HEK293 (cell line): ENCODE measurements around the gene HOXB7.

Experiments used
- EGR2 ChIP-seq: fragments of 450-650 bp; formaldehyde crosslinking; IDR thresholded peaks from 2 replicates; pipeline ENCODE4 v1.5.1; 2016; ENCODE audit warnings: low read depth, missing biosample characterization, missing genetic modification characterization
- FEZF1 ChIP-seq: fragments of 450-650 bp; formaldehyde crosslinking; IDR thresholded peaks from 2 replicates; pipeline ENCODE4 v1.5.1; 2016; ENCODE audit warnings: missing biosample characterization, missing genetic modification characterization
- SP2 ChIP-seq: fragments of 450-650 bp; formaldehyde crosslinking; IDR thresholded peaks from 2 replicates; pipeline ENCODE4 v1.5.1; 2016; ENCODE audit warnings: missing biosample characterization, missing genetic modification characterization
- TCF7L2 ChIP-seq: IDR thresholded peaks from 2 replicates; pipeline ENCODE4 v1.6.1; 2011; ENCODE audit warnings: low read depth, mild to moderate bottlenecking, inconsistent platforms, low read length, moderate library complexity, borderline replicate concordance
- ZBTB8A ChIP-seq: fragments of 450-650 bp; formaldehyde crosslinking; IDR thresholded peaks from 2 replicates; pipeline ENCODE4 v1.5.1; 2016; ENCODE audit warnings: missing biosample characterization, missing genetic modification characterization
- ZFP69B ChIP-seq: fragments of 450-650 bp; formaldehyde crosslinking; IDR thresholded peaks from 2 replicates; pipeline ENCODE4 v1.5.1; 2016; ENCODE audit warnings: missing biosample characterization, missing genetic modification characterization
- ZNF10 ChIP-seq: fragments of 450-650 bp; formaldehyde crosslinking; IDR thresholded peaks from 2 replicates; pipeline ENCODE4 v1.5.1; 2017; ENCODE audit warnings: missing biosample characterization, missing genetic modification characterization
- ZNF169 ChIP-seq: fragments of 450-650 bp; formaldehyde crosslinking; IDR thresholded peaks from 2 replicates; pipeline ENCODE4 v1.5.1; 2016; ENCODE audit warnings: missing biosample characterization, missing genetic modification characterization
- ZNF274 ChIP-seq, 2 experiments: fragments of 200-500 bp in 1 of 2; fragments of 450-650 bp in 1 of 2; sonication (Bioruptor generic) in 1 of 2; formaldehyde crosslinking in 1 of 2; IDR thresholded peaks; 2 replicates each; pipeline versions ENCODE4 v1.5.1 to v1.6.1; 2014 to 2016; ENCODE audit warnings: borderline replicate concordance in 1 of 2, inconsistent platforms in 1 of 2, low read length in 1 of 2, missing biosample characterization in 1 of 2, missing genetic modification characterization in 1 of 2
- ZNF398 ChIP-seq: fragments of 450-650 bp; formaldehyde crosslinking; IDR thresholded peaks from 2 replicates; pipeline ENCODE4 v1.5.1; 2017; ENCODE audit warnings: missing biosample characterization, missing genetic modification characterization
- ZNF521 ChIP-seq: fragments of 450-650 bp; formaldehyde crosslinking; IDR thresholded peaks from 2 replicates; pipeline ENCODE4 v1.5.1; 2017; ENCODE audit warnings: missing biosample characterization, mild to moderate bottlenecking, missing genetic modification characterization
- ZNF544 ChIP-seq: fragments of 450-650 bp; formaldehyde crosslinking; IDR thresholded peaks from 2 replicates; pipeline ENCODE4 v1.5.0; 2017; ENCODE audit warnings: missing biosample characterization, missing genetic modification characterization
- ZNF549 ChIP-seq: fragments of 450-650 bp; IDR thresholded peaks from 2 replicates; pipeline ENCODE4 v1.5.1; 2018; ENCODE audit warnings: missing biosample characterization, missing genetic modification characterization, mild to moderate bottlenecking, inconsistent platforms, moderate library complexity
- ZNF571 ChIP-seq: fragments of 450-650 bp; formaldehyde crosslinking; IDR thresholded peaks from 2 replicates; pipeline ENCODE4 v1.5.0; 2017; ENCODE audit warnings: missing biosample characterization, missing genetic modification characterization
- ZNF596 ChIP-seq: fragments of 450-650 bp; IDR thresholded peaks from 2 replicates; pipeline ENCODE4 v1.5.0; 2018; ENCODE audit warnings: missing biosample characterization, mild to moderate bottlenecking, missing genetic modification characterization, moderate library complexity
- ZNF610 ChIP-seq: fragments of 450-650 bp; formaldehyde crosslinking; IDR thresholded peaks from 2 replicates; pipeline ENCODE4 v1.5.1; 2016; ENCODE audit warnings: missing biosample characterization, missing genetic modification characterization, borderline replicate concordance
- ZNF621 ChIP-seq: fragments of 450-650 bp; formaldehyde crosslinking; IDR thresholded peaks from 2 replicates; pipeline ENCODE4 v1.5.1; 2017; ENCODE audit warnings: missing biosample characterization, missing genetic modification characterization
- ZNF626 ChIP-seq: fragments of 450-650 bp; sonication (Bioruptor Pico); formaldehyde crosslinking; IDR thresholded peaks from 2 replicates; pipeline ENCODE4 v1.5.1; 2018; ENCODE audit warnings: missing biosample characterization, missing genetic modification characterization, inconsistent platforms
- ZNF660 ChIP-seq: fragments of 450-650 bp; IDR thresholded peaks from 2 replicates; pipeline ENCODE4 v1.5.1; 2018; ENCODE audit warnings: missing biosample characterization, mild to moderate bottlenecking, missing genetic modification characterization
- ZNF768 ChIP-seq: fragments of 450-650 bp; formaldehyde crosslinking; IDR thresholded peaks from 2 replicates; pipeline ENCODE4 v1.5.1; 2018; ENCODE audit warnings: missing biosample characterization, mild to moderate bottlenecking, missing genetic modification characterization
- ZNF776 ChIP-seq: fragments of 450-650 bp; formaldehyde crosslinking; IDR thresholded peaks from 2 replicates; pipeline ENCODE4 v1.5.0; 2017; ENCODE audit warnings: missing biosample characterization, missing genetic modification characterization, borderline replicate concordance
- ZNF830 ChIP-seq: fragments of 450-650 bp; IDR thresholded peaks from 2 replicates; pipeline ENCODE4 v1.5.0; 2018; ENCODE audit warnings: missing biosample characterization, missing genetic modification characterization, low read depth, mild to moderate bottlenecking, moderate library complexity
- ZSCAN23 ChIP-seq: fragments of 450-650 bp; formaldehyde crosslinking; IDR thresholded peaks from 2 replicates; pipeline ENCODE4 v1.5.1; 2016; ENCODE audit warnings: missing biosample characterization, missing genetic modification characterization
- TF ChIP-seq, protein P1 (sequence below): fragments of 450-650 bp; formaldehyde crosslinking; IDR thresholded peaks from 2 replicates; pipeline ENCODE4 v1.5.1; 2016; ENCODE audit warnings: missing biosample characterization, missing genetic modification characterization, borderline replicate concordance
- TF ChIP-seq, protein P2 (sequence below): fragments of 450-650 bp; formaldehyde crosslinking; IDR thresholded peaks from 2 replicates; pipeline ENCODE4 v1.5.1; 2016; ENCODE audit warnings: missing biosample characterization, missing genetic modification characterization
- TF ChIP-seq, protein P3 (sequence below): fragments of 450-650 bp; formaldehyde crosslinking; optimal IDR thresholded peaks from 2 replicates; pipeline ENCODE3; 2016; ENCODE audit warnings: missing biosample characterization, mild to moderate bottlenecking, missing genetic modification characterization
- TF ChIP-seq, protein P4 (sequence below): fragments of 450-650 bp; formaldehyde crosslinking; IDR thresholded peaks from 2 replicates; pipeline ENCODE4 v1.5.1; 2016; ENCODE audit warnings: missing biosample characterization, missing genetic modification characterization
- TF ChIP-seq, protein P5 (sequence below): IDR thresholded peaks from 2 replicates; pipeline ENCODE4 v1.6.1; 2011; ENCODE audit warnings: mild to moderate bottlenecking, low read depth, low read length, borderline replicate concordance
- TF ChIP-seq, protein P6 (sequence below): fragments of 450-650 bp; IDR thresholded peaks from 2 replicates; pipeline ENCODE4 v1.5.1; 2018; ENCODE audit warnings: missing biosample characterization, mild to moderate bottlenecking, missing genetic modification characterization

HOXB7 gene

DNA sequence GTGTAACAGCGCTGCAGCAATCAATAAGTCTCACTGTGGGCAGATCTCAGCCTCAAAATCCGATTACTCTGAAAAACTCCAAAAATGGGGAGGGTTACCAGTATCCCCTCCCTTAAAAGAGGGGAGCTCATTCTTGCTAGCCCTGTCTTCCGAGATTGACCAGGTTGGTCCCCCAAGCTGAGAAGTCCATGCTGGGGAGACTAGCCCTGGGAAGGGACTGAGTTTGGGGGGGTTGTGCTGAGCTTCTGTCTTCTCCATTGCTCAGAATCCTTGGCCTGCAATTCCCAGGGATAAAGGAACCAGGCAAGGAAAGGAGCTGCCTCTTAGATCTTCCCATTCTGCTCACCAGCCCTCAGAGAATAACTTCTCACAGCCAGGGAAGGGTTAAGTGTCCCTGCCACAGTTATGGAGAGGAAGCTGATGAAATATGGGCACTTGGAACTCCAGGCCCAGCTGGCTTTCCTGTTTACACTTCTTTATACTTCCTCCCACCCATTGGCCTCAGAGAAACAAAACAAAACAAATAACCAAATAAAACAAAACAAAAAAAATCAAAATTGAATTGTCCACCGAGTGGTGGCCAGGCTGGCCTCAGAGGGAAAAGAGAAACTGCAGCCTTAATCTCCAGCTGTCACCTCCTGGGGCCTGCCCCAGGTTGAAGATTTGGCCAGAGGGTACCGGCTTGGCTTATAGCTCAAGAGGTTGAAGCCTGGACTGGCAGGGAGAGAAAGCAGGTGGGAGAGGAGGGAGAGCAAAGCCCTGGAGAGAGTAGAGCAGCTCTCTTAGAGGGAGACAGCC, 23.3 kb downstream of the HOXB7 start (continued):
- TF ChIP-seq SP2 (tag by site-specific recombination) (no peak), ZNF626 (tag by site-specific recombination) (no peak), ZNF549 (no peak), ZSCAN23 (no peak), ZBTB8A (tag by site-specific recombination) (peak; percentile 69), ZNF768 (tag by site-specific recombination) (no peak), ZNF610 (tag by site-specific recombination) (peak; percentile 76; the same call in 1 of the 2 replicates), ZNF571 (no peak), ZNF830 (tag by site-specific recombination) (no peak), ZNF274 (IDR thresholded peaks at IDR 0.05; ENCODE audit: low read length) (no peak), ZNF274 (tag by site-specific recombination; IDR thresholded peaks at IDR 0.05; ENCODE audit: borderline replicate concordance) (no peak), ZNF10 (tag by site-specific recombination) (no peak), ZNF596 (no peak), FEZF1 (tag by site-specific recombination) (peak; percentile 58; the same call in 1 of the 2 replicates), ZNF544 (no peak), ZNF776 (tag by site-specific recombination) (no peak), ZNF169 (tag by site-specific recombination) (no peak), ZNF621 (tag by site-specific recombination) (no peak), ZFP69B (tag by site-specific recombination) (peak; percentile 60; the same call in 1 of the 2 replicates), ZNF521 (tag by site-specific recombination) (no peak), TCF7L2 (no peak), EGR2 (tag by site-specific recombination) (no peak), ZNF398 (peak; percentile 51; the same call in 1 of the 2 replicates), ZNF660 (no peak)
- TF ChIP-seq, protein P1, sequence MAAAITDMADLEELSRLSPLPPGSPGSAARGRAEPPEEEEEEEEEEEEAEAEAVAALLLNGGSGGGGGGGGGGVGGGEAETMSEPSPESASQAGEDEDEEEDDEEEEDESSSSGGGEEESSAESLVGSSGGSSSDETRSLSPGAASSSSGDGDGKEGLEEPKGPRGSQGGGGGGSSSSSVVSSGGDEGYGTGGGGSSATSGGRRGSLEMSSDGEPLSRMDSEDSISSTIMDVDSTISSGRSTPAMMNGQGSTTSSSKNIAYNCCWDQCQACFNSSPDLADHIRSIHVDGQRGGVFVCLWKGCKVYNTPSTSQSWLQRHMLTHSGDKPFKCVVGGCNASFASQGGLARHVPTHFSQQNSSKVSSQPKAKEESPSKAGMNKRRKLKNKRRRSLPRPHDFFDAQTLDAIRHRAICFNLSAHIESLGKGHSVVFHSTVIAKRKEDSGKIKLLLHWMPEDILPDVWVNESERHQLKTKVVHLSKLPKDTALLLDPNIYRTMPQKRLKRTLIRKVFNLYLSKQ (tag by site-specific recombination) = no peak
- TF ChIP-seq, protein P2, sequence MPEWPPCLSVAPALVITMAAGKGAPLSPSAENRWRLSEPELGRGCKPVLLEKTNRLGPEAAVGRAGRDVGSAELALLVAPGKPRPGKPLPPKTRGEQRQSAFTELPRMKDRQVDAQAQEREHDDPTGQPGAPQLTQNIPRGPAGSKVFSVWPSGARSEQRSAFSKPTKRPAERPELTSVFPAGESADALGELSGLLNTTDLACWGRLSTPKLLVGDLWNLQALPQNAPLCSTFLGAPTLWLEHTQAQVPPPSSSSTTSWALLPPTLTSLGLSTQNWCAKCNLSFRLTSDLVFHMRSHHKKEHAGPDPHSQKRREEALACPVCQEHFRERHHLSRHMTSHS (tag by site-specific recombination) = no peak
- TF ChIP-seq, protein P3, sequence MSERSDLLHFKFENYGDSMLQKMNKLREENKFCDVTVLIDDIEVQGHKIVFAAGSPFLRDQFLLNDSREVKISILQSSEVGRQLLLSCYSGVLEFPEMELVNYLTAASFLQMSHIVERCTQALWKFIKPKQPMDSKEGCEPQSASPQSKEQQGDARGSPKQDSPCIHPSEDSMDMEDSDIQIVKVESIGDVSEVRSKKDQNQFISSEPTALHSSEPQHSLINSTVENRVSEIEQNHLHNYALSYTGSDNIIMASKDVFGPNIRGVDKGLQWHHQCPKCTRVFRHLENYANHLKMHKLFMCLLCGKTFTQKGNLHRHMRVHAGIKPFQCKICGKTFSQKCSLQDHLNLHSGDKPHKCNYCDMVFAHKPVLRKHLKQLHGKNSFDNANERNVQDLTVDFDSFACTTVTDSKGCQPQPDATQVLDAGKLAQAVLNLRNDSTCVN = no peak
- TF ChIP-seq, protein P4, sequence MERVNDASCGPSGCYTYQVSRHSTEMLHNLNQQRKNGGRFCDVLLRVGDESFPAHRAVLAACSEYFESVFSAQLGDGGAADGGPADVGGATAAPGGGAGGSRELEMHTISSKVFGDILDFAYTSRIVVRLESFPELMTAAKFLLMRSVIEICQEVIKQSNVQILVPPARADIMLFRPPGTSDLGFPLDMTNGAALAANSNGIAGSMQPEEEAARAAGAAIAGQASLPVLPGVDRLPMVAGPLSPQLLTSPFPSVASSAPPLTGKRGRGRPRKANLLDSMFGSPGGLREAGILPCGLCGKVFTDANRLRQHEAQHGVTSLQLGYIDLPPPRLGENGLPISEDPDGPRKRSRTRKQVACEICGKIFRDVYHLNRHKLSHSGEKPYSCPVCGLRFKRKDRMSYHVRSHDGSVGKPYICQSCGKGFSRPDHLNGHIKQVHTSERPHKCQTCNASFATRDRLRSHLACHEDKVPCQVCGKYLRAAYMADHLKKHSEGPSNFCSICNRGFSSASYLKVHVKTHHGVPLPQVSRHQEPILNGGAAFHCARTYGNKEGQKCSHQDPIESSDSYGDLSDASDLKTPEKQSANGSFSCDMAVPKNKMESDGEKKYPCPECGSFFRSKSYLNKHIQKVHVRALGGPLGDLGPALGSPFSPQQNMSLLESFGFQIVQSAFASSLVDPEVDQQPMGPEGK (tag by site-specific recombination) = peak; percentile 70
- TF ChIP-seq, protein P5, sequence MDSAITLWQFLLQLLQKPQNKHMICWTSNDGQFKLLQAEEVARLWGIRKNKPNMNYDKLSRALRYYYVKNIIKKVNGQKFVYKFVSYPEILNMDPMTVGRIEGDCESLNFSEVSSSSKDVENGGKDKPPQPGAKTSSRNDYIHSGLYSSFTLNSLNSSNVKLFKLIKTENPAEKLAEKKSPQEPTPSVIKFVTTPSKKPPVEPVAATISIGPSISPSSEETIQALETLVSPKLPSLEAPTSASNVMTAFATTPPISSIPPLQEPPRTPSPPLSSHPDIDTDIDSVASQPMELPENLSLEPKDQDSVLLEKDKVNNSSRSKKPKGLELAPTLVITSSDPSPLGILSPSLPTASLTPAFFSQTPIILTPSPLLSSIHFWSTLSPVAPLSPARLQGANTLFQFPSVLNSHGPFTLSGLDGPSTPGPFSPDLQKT = no peak
- TF ChIP-seq, protein P6, sequence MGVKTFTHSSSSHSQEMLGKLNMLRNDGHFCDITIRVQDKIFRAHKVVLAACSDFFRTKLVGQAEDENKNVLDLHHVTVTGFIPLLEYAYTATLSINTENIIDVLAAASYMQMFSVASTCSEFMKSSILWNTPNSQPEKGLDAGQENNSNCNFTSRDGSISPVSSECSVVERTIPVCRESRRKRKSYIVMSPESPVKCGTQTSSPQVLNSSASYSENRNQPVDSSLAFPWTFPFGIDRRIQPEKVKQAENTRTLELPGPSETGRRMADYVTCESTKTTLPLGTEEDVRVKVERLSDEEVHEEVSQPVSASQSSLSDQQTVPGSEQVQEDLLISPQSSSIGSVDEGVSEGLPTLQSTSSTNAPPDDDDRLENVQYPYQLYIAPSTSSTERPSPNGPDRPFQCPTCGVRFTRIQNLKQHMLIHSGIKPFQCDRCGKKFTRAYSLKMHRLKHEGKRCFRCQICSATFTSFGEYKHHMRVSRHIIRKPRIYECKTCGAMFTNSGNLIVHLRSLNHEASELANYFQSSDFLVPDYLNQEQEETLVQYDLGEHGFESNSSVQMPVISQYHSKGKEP (tag by site-specific recombination) = no peak
